Middle frontal gyrus (tissue), 1 donor: ENCODE results near the gene COX7A2L.
"Not testable (repeated sequence)": the region's sequence is repeated elsewhere in the genome, so short reads cannot be mapped to it uniquely, and the experiment has no call there.

Experiments used
- DNase-seq: peaks from one replicate; pipeline ENCODE4 v3.0.0-alpha.2; 2015; ENCODE audit warnings: low spot score; ENCODE audit errors: extremely low spot score

COX7A2L gene

GRCh38 chr2:42368817-42369531 is 8.0 kb upstream of the COX7A2L start:
- DNase-seq, result no peak

DNA sequence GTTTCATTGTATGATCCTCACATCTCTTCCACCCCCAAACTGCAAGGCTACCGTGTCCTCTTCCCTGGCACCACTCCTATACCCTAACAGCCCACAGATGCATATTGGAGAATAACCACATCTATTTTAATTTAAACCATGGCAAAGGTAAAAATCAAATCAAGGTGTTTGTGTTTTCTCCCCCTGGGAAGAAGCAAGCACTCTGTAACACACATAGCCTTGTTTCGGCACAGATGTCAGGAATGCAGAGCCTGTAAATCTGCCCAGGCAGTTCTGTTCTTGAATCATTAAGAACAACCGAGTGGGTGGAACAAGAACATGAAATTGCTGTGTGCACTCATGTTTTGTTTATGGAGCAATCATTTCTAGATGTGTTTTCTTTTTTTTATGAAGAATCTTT is 6.8 kb upstream of the COX7A2L start:
- no peak for DNase-seq

- no peak for DNase-seq
Observed at GRCh38 chr2:42366411-42366810, 5.4 kb upstream of the COX7A2L start.

- DNase-seq, result no peak
Observed at GRCh38 chr2:42364658-42365057, 3.6 kb upstream of the COX7A2L start.

GRCh38 chr2:42363413-42363812 is 2.4 kb upstream of the COX7A2L start:
- DNase-seq, result no peak

GRCh38 chr2:42361728-42362283 is 789 bp upstream of the COX7A2L start:
- DNase-seq, result no peak

GRCh38 chr2:42360493-42360889 is 526 bp downstream of the COX7A2L start:
- no peak for DNase-seq

- DNase-seq, result no peak
Observed at GRCh38 chr2:42359965-42360483, 993 bp downstream of the COX7A2L start.

GRCh38 chr2:42359304-42359964 is 1.6 kb downstream of the COX7A2L start:
- no peak for DNase-seq

- DNase-seq, result no peak
Observed at GRCh38 chr2:42353792-42354429, 7.1 kb downstream of the COX7A2L start.

DNA sequence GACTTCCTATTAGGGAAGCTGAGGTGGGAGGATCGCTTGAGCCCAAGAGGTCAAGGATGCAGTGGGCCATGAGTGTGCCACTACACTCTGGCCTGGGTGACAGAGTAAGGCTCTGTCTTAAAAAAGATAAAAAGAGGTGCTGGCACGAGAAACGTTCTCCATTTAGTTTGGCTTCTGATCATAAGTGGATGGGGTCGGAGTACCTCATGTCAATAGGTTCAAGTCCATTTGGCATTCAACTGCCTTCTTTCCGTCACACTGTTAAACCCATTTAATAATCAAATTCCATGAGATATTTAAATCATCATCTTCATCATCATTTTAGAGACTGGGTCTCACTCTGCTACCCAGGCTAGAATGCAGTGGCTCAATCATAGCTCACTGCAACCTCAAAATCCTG is 9.2 kb downstream of the COX7A2L start:
- DNase-seq, result no peak

DNA sequence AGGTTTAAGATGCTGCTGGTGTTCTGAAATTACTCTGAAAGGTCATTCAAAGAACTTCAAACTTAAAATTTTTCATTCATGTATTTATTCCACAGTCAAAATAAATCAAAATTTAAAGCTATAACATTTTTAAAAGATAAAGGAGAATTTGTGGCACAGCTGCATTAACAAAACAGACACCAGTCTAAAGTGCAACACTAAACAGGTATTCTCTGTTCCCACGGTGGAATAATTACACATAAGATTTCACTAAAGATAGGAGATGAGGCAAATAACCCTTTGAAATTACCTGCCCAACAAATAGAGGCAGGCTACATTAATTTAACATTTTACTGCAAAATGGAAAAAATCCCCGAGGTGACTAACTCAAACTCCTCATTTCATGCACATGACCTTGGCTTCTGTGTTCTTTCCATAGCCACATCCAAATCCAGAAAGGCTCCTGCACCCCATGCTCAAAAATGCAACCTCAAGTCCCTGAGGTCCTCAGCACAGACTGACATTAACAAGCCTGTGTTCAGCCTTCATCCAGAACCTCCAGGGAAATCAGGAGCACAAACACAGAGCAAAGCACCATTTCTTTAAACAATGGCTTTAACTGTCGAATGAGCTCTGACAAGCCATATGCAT is 10.5 kb downstream of the COX7A2L start:
- DNase-seq, result no peak

DNA sequence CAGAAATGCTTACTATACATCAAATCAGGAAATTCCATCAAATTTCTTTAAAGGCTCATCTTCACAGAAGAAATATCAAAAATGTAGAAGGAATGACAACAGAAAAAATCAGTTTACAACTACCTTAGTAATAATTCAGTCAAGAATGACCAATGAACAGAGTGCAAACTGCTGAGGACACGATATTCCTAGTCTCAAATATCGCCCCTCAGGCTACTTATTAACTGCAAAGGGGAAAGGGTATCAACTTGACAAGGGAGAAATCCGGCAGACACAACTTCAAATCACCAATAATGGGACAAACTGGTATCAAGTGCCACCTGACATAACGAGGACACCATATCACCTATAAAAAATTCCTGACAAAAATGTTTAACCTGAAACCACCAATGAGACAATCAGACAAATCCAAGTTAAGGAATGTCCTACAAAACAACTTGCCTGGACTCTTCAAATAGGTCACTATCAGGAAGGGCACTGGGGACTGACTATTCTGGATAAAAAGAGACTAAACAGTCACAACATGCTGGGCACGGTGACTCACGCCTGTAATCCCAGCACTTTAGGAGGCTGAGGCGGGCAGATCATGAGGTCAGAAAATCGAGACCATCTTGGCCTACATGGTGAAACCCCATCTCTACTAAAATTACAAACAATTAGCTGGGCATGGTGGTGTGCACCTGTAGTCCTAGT is 12.8 kb downstream of the COX7A2L start:
- DNase-seq, result no peak

DNA sequence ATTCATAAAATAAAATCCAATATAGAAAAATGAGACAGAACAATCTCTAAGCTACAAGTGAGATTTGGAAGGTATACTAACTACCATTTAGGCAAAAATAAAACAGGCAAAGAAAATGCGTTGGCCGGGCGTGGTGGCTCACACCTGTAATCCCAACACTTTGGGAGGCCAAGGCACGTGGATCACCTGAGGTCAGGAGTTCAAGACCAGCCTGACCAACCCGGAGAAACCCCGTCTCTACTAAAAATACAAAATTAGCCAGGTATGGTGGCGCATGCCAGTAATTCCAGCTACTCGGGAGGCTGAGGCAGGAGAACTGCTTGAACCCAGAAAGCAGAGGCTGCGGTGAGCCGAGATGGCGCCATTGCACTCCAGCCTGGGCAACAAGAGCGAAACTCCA is 13.5 kb downstream of the COX7A2L start:
- not testable (repeated sequence) for DNase-seq

GRCh38 chr2:42346856-42347255 is 14.2 kb downstream of the COX7A2L start:
- DNase-seq, result not testable (repeated sequence)

GRCh38 chr2:42345986-42346385 is 15.0 kb downstream of the COX7A2L start:
- DNase-seq, result no peak

- no peak for DNase-seq
Observed at GRCh38 chr2:42342795-42343241, 18.2 kb downstream of the COX7A2L start.

DNA sequence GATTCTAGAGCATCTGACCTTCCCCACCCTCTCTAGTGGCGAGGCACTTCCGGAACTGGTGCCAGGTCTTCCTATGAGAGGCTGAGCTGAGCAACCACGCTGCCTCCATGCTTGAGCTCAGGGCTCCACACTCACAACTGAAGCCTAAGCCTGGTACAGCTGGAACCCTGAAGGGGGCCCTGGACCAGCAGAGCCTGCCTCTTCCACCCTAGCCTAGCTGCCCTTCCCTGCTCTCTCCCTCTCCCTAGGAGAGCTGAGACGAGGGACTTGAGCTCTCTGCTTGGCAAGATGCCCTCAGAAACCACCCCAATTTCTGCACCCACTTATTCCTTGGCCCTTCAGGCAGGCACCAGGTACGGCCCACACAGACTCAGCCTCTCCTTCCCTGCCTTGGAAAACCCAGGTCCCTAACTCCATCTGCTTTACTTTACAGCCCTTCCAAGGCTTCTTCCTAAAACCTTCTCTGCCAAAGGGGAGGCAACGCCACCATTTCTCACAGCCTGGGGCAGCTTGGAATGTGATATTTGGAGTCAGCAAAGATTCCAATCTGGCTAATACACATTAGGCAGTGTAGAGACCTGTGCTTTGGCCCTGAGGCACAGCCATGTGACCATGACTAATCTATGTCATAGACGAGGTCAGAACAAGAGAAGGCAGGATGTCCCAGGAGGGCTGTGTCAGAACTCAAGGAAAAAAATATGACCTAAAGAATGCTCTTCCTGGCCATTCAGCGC is 18.8 kb downstream of the COX7A2L start:
- DNase-seq, result no peak

DNA sequence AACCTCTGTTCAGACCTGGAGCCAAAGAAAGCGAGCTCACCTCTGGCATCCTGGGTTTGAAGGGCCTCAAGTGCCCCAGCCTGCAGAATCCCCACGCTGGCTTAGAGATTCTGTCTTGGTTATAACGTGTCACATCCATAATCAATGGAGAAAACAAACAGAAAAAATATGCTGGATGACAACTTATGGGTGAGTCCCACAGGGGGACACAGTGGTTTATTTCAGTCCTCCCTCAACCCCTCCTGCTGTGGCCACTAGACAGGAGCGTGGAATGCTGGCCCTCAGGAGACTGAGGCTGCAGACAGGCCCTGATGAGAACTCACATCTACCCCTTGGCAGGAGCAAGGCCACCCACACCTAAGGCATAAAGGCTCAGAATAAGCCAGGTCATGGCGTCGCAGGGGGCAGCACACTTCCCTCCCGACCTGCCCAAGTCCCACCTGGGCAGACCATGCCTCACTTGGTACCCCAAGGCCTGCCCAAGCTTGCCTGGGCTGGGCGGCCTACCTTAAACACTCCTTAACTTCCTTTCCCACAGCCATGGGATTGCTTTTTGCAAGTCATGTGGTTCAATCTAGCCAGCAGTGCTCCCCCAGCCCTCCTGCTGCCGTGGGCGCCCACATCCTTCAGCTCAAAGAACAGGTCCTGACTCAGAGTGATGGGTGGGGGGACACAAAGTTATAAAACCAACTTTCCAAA is 19.9 kb downstream of the COX7A2L start:
- DNase-seq, result no peak
